Breast epithelium (tissue), 4 donors: ENCODE measurements around the gene TOB1. TPM values are rescaled to one million over a fixed set of nuclear protein-coding genes. Genes with fewer than 3 reads are reported as not detected.

Experiments used
- DNase-seq, 2 donors: peaks; one replicate each; pipeline ENCODE4 v3.0.0-alpha.2; 2019; ENCODE audit warnings: low spot score in 2 of 2
- H3K27ac ChIP-seq, 2 donors: fragments of 200-600 bp; sonication (generic) in 1 of 2; one replicate each; pipeline ENCODE4 v1.5.1; 2016 to 2019; ENCODE audit warnings: mild to moderate bottlenecking in 1 of 2
- H3K27me3 ChIP-seq, 2 donors: fragments of 200-600 bp; sonication (generic) in 1 of 2; one replicate each; pipeline versions ENCODE4 v1.5.1 to v1.6.0; 2017 to 2019; ENCODE audit warnings: control low read depth in 1 of 2, mild to moderate bottlenecking in 1 of 2
- H3K36me3 ChIP-seq: fragments of 200-600 bp; one replicate; pipeline ENCODE4 v1.5.1; 2019
- H3K4me1 ChIP-seq, 2 donors: fragments of 200-600 bp; sonication (generic); one replicate each; pipeline ENCODE4 v1.5.1; 2016 to 2019; ENCODE audit warnings: control low read depth in 1 of 2
- H3K4me3 ChIP-seq, 3 donors: fragments of 200-600 bp; sonication (generic); 1 replicate in 2 of 3; 2 replicates in 1 of 3; pipeline ENCODE4 v1.5.1; 2016 to 2019; ENCODE audit warnings: mild to moderate bottlenecking in 3 of 3, moderate library complexity in 2 of 3
- H3K9me3 ChIP-seq, 2 donors: fragments of 200-600 bp; sonication (generic) in 1 of 2; one replicate each; pipeline ENCODE4 v1.5.1; 2016 to 2019; ENCODE audit warnings: control low read depth in 1 of 2
- CTCF ChIP-seq, 3 donors: fragments of 450-650 bp; IDR thresholded peaks; one replicate each; pipeline ENCODE4 v1.5.1; 2016 to 2017; ENCODE audit warnings: antibody characterized with exemption in 3 of 3, mild to moderate bottlenecking in 3 of 3, moderate library complexity in 3 of 3
- POLR2A ChIP-seq: fragments of 450-650 bp; IDR thresholded peaks from one replicate; pipeline ENCODE4 v1.6.1; 2016; ENCODE audit warnings: antibody characterized with exemption, mild to moderate bottlenecking, moderate library complexity
- POLR2AphosphoS5 ChIP-seq, 3 donors: sonication (generic); formaldehyde crosslinking; IDR thresholded peaks; one replicate each; pipeline ENCODE4 v1.6.1; 2017; ENCODE audit warnings: antibody characterized with exemption in 3 of 3
- intact Hi-C: fragments of 100-400 bp; cut with DNase I; formaldehyde crosslinking; loops from one replicate; pipeline ENCODE4 v1.15.1; 2023; ENCODE audit warnings: low total_unique reads
- total RNA-seq, 3 donors: library from RNA; depleted of rRNA; stranded (reverse); fragments of >200 nt; gene quantifications; one replicate each; pipeline ENCODE4 v1.1.0, GENCODE V29; 2016

The TOB1 gene
- total RNA-seq, 3 donors from 2014 or later = 12.6 to 145 (median 54.1) TPM

GRCh38 chr17:50911450-50911849 lies 45.3 kb upstream of the TOB1 start:
- H3K4me3 ChIP-seq = no peak overlapping the region
- H3K27me3 ChIP-seq = no peaks in the 10 kb centered on the region
- peaks cover 7 to 32% of the 10 kb centered on the region in 2 donors for H3K4me1 ChIP-seq
- no peak for DNase-seq
- TF ChIP-seq POLR2A = no peak
- H3K36me3 ChIP-seq = no peaks in the 10 kb centered on the region
- H3K9me3 ChIP-seq = no peaks in the 10 kb centered on the region
- H3K27ac ChIP-seq = peak overlapping the region; percentile 49 to 98
- intact Hi-C loops = no loop called here

DNA sequence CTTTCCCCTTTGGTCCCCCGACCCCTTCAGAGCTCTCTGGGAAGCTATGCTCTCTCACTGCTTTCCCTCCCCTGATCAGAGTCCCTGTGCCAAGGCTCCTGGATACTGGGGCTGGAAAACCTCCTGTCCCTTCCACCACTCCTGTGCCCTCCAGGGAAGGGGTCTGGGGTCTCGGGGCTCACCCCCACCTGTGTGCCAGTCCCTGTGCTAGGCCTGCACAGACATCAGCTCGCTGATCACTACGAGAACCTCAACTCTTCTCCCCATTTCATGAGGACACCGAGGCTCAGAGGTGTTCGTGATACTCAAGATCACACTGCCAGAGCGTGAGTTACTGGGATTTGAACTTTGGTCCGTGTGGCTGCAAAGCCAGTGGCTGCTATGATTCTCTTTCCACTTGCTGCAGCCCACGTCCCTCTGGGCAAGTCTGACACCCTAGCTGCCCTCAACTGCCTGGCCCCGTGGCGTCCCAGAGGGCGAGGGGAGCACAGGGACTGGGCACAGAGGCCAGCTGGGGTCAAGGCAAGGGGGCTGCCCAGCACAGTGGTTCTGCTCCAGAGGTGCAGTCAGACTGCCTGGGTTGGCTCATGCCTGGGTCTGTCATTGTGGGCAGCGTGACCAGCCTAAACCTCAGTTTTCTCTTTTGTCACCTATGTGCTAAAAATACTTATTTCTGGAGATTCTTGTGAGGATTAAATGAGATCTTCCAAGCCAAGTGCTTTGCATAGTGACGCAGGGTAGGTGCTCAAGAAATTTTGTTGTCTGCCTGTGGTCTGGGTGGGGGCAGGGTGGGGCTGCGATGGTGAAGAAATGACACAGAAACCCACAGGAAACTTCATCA lies 43.8 kb upstream of the TOB1 start:
- no peaks in the 10 kb centered on the region for H3K9me3 ChIP-seq
- intact Hi-C loops = no loop called here
- TF ChIP-seq POLR2A = no peak
- peaks cover 15 to 33% of the 10 kb centered on the region in 2 donors for H3K4me1 ChIP-seq
- H3K36me3 ChIP-seq = no peaks in the 10 kb centered on the region
- DNase-seq = peak in 1 of 2 donors; percentile 50
- peak overlapping the region; percentile 96 to 98 for H3K27ac ChIP-seq
- H3K4me3 ChIP-seq = peak overlapping the region in 2 of 3 donors; percentile 13 to 24
- H3K27me3 ChIP-seq = no peaks in the 10 kb centered on the region

DNA sequence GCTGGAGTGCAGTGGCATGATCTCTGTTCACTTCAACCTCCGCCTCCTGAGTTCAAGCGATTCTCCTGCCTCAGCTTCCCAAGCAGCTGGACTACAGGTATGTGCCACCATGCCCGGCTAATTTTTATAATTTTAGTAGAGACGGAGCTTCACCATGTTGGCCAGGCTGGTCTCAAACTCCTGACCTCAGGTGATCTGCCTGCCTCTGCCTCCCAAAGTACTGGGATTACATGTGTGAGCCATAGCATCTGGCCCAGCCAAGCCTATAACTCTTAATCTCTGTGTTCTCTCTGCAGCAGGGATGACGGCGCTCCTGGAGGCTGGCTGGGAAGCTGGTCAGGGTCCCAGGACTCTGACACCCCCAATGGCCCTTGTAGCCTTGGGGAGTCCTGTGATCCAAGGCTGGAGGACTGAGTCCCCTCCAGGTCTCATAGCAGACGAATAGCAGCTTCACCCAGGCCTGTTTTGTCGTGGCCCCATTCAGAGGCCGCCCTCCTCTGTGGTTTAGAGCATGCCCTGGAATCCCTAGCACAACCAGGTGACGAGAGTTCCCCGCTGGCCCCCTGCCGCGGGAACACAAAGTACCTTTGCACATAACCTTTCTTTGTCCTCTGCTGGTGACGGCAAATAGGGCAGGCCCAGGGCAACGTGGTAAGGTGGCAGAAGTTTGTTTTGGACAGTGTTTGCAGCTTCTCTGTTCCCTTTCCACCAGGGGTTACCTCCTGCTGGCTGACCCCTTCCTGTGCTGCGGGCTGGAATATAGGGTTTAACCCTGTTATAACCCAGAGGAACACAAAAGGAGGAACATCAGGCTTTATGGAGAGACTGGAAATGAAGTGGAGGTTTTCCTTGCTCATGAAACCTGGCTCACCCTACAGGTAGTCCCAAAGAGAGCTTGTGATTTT lies 43.0 kb upstream of the TOB1 start:
- intact Hi-C loops = no loop called here
- H3K36me3 ChIP-seq = no peaks in the 10 kb centered on the region
- H3K4me1 ChIP-seq = peaks cover 15 to 38% of the 10 kb centered on the region in 2 donors
- peak overlapping the region; percentile 96 to 98 for H3K27ac ChIP-seq
- H3K27me3 ChIP-seq = no peaks in the 10 kb centered on the region
- DNase-seq = peak; percentile 92 to 96
- H3K9me3 ChIP-seq = no peaks in the 10 kb centered on the region
- H3K4me3 ChIP-seq = peak overlapping the region in 2 of 3 donors; percentile 13 to 24
- TF ChIP-seq POLR2A (no peak), POLR2AphosphoS5 (IDR thresholded peaks at IDR 0.05) (peak; percentile 91 to 95 (median 94)), CTCF (IDR thresholded peaks at IDR 0.05) (peak; percentile 68 to 93 (median 85))

- Histone ChIP-seq H3K27ac (peak overlapping the region; percentile 96 to 98), H3K36me3 (no peaks in the 10 kb centered on the region), H3K9me3 (no peaks in the 10 kb centered on the region), H3K4me1 (peaks cover 15 to 46% of the 10 kb centered on the region in 2 donors), H3K27me3 (no peaks in the 10 kb centered on the region), H3K4me3 (no peak overlapping the region)
- no peak for TF ChIP-seq POLR2A
- no peak for TF ChIP-seq CTCF (IDR thresholded peaks at IDR 0.05)
- TF ChIP-seq POLR2AphosphoS5 (IDR thresholded peaks at IDR 0.05) = no peak
- DNase-seq = no peak
- intact Hi-C loops = no loop called here
These were observed 42.1 kb upstream of the TOB1 start for GRCh38 chr17:50908140-50908859.

- Histone ChIP-seq H3K9me3 (no peaks in the 10 kb centered on the region), H3K4me1 (peaks cover 15 to 47% of the 10 kb centered on the region in 2 donors), H3K4me3 (no peak overlapping the region), H3K27me3 (no peaks in the 10 kb centered on the region), H3K36me3 (no peaks in the 10 kb centered on the region), H3K27ac (peak overlapping the region; percentile 96 to 97)
- intact Hi-C loops = no loop called here
- no peak for DNase-seq
- no peak for TF ChIP-seq POLR2A
- no peak for TF ChIP-seq CTCF (IDR thresholded peaks at IDR 0.05)
- TF ChIP-seq POLR2AphosphoS5 (IDR thresholded peaks at IDR 0.05) = no peak
These were observed 40.3 kb upstream of the TOB1 start for GRCh38 chr17:50906443-50906842.
